Measurements from ENCODE around the gene GNAI2. TPM values are rescaled to one million over a fixed set of nuclear protein-coding genes. Genes with fewer than 3 reads are reported as not detected.

The GNAI2 gene
- total RNA-seq, 3 donors from 2014 or later = 47.0 to 190 (median 96.4) TPM

- DNase-seq = peak; percentile 74 to 80 (median 77)
- Histone ChIP-seq H3K4me1 (ENCODE audit: low read depth) (peaks cover 14% of the 10 kb centered on the region), H3K36me3 (ENCODE audit: low read depth) (peaks cover 6% of the 10 kb centered on the region), H3K4me3 (no peak within 1 kb of the TSS), H3K9me3 (peaks cover 4% of the 10 kb centered on the region)
- intact Hi-C loops (cut with DNase I, micrococcal nuclease) = no loop called here
- ATAC-seq = peak; percentile 15
- TF ChIP-seq CTCF (IDR thresholded peaks at IDR 0.05) = no peak
These were observed 67.2 kb downstream of the GNAI2 start, which contains the start of gene HYAL1 for GRCh38 chr3:50303013-50303815. TSS of gene HYAL1 (minus strand) at chr3:50303574. CDS start at chr3:50302956, 618 bp downstream.

- no peak for TF ChIP-seq CTCF (IDR thresholded peaks at IDR 0.05)
- Histone ChIP-seq H3K4me3 (no peak overlapping the region), H3K9me3 (peaks cover 9% of the 10 kb centered on the region), H3K36me3 (ENCODE audit: low read depth) (peaks cover 1% of the 10 kb centered on the region), H3K4me1 (ENCODE audit: low read depth) (peaks cover 9% of the 10 kb centered on the region)
- intact Hi-C loops (cut with DNase I, micrococcal nuclease) = no loop called here
- DNase-seq (no peak), ATAC-seq (no peak)
These were observed 68.6 kb downstream of the GNAI2 start for GRCh38 chr3:50304601-50305000.

Small RNA genes lying within 50 kb of the gene (microRNA-seq; reads per million reads assigned to microRNA genes)
- gene MIR5787 = not detected

Other genes starting within 250 kb of the GNAI2 start
- gene RBM5, start 147.3 kb upstream of the GNAI2 start, total RNA-seq = 100 to 1,000 TPM; 128 to 183 (median 158) TPM
- 10 to 100 TPM; 10.7 to 15.3 (median 14.6) TPM for gene SEMA3F, start 80.9 kb upstream of the GNAI2 start, total RNA-seq
- gene GNAT1, start 44.6 kb upstream of the GNAI2 start, total RNA-seq = not detected
- under 1 TPM in 2 of 3 donors, not detected in 1; 0.29 to 0.32 TPM for gene SLC38A3, start 30.9 kb upstream of the GNAI2 start, total RNA-seq
- 100 to 1,000 TPM in 1 of 3 donors, 10 to 100 TPM in 2; 42.0 to 129 (median 59.2) TPM for gene SEMA3B, start 32.9 kb downstream of the GNAI2 start, total RNA-seq
- gene LSMEM2, start 42.9 kb downstream of the GNAI2 start, total RNA-seq = under 1 TPM in 1 of 3 donors, not detected in 2; 0.32 TPM
- 10 to 100 TPM; 54.8 to 59.8 (median 57.0) TPM for gene IFRD2, start 56.2 kb downstream of the GNAI2 start, total RNA-seq
- gene HYAL3, start 63.2 kb downstream of the GNAI2 start, total RNA-seq = 1 to 10 TPM; 1.4 to 2.9 (median 1.4) TPM
- gene NAA80, start 63.2 kb downstream of the GNAI2 start, total RNA-seq = 10 to 100 TPM in 1 of 3 donors, 1 to 10 TPM in 2; 7.0 to 10.1 (median 8.4) TPM
- 10 to 100 TPM in 1 of 3 donors, 1 to 10 TPM in 2; 5.3 to 10.0 (median 7.0) TPM for gene HYAL1, start 67.4 kb downstream of the GNAI2 start, total RNA-seq
- 10 to 100 TPM; 18.6 to 32.5 (median 29.1) TPM for gene HYAL2, start 86.5 kb downstream of the GNAI2 start, total RNA-seq
- gene TUSC2, start 92.0 kb downstream of the GNAI2 start, total RNA-seq = 10 to 100 TPM; 23.8 to 35.7 (median 25.8) TPM
- gene RASSF1, start 104.6 kb downstream of the GNAI2 start, total RNA-seq = 10 to 100 TPM; 10.9 to 25.7 (median 18.9) TPM
- under 1 TPM; 0.20 to 0.60 (median 0.31) TPM for gene ZMYND10, start 109.5 kb downstream of the GNAI2 start, total RNA-seq
- gene NPRL2, start 114.6 kb downstream of the GNAI2 start, total RNA-seq = 10 to 100 TPM; 20.2 to 32.9 (median 25.0) TPM
- gene CYB561D2, start 114.7 kb downstream of the GNAI2 start, total RNA-seq = 10 to 100 TPM; 20.5 to 37.6 (median 36.7) TPM
- 10 to 100 TPM; 41.4 to 51.6 (median 41.4) TPM for gene TMEM115, start 123.3 kb downstream of the GNAI2 start, total RNA-seq